Ascending aorta (tissue), 2 donors: ENCODE data around the gene ACTN1. TPM values are rescaled to one million over a fixed set of nuclear protein-coding genes. Genes with fewer than 3 reads are reported as not detected.
A peak's percentile ranks its signal among the peaks of the same experiment; 100 is the strongest.

ENCODE experiments used
- DNase-seq, 2 donors: peaks; one replicate each; pipeline ENCODE4 v3.0.0-alpha.2; 2019; ENCODE audit warnings: low spot score in 2 of 2
- H3K27ac ChIP-seq, 2 donors: fragments of 200-600 bp; sonication (generic); one replicate each; pipeline ENCODE4 v1.5.1; 2016 to 2017; ENCODE audit warnings: mild to moderate bottlenecking in 1 of 2
- H3K27me3 ChIP-seq: fragments of 200-600 bp; sonication (generic); one replicate; pipeline ENCODE4 v1.5.1; 2017
- H3K36me3 ChIP-seq, 2 donors: fragments of 200-600 bp; sonication (generic); one replicate each; pipeline ENCODE4 v1.5.1; 2016
- H3K4me1 ChIP-seq, 2 donors: fragments of 200-600 bp; sonication (generic); one replicate each; pipeline ENCODE4 v1.5.1; 2016 to 2017; ENCODE audit warnings: mild to moderate bottlenecking in 1 of 2
- H3K4me3 ChIP-seq, 2 donors: fragments of 200-600 bp; sonication (generic); one replicate each; pipeline ENCODE4 v1.5.1; 2016 to 2017; ENCODE audit warnings: mild to moderate bottlenecking in 1 of 2
- H3K9me3 ChIP-seq, 2 donors: fragments of 200-600 bp; sonication (generic); one replicate each; pipeline ENCODE4 v1.5.1; 2016
- intact Hi-C: fragments of 100-400 bp; cut with DNase I; formaldehyde crosslinking; loops from one replicate; pipeline ENCODE4 v1.15.1; 2023
- total RNA-seq: library from RNA; depleted of rRNA; stranded (reverse); fragments of >200 nt; gene quantifications from one replicate; pipeline ENCODE4 v1.1.0, GENCODE V29; 2016
- TF ChIP-seq, protein P1 (sequence below), 3 experiments: fragments of 200-600 bp in 2 of 3; fragments of 450-650 bp in 1 of 3; sonication (generic) in 2 of 3; IDR thresholded peaks; one replicate each; pipeline ENCODE4 v1.5.1; 2016 to 2019; ENCODE audit warnings: antibody characterized with exemption in 3 of 3, mild to moderate bottlenecking in 1 of 3, moderate library complexity in 1 of 3

ACTN1 gene
- total RNA-seq, 1 donor from 2014 or later, result 814 TPM

DNA sequence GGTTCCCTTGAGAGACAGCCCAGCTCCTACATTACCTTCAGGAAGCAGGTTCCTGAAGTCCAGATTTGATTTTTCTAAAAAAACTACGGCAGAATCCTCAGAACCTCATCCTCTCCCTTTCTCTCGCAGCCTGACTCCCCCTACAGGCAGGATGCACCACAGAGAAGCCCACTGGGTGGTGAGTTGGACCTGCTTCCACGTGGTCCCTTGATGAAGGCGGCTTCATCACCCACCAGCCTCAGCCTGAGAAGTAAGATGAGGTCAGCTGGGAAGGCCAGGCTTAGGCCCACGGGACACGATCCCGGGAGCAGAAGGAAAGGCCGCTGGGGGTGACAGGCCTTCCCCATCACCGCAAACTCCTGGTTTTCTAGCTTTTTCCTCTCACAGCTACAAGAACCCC, 83.0 kb downstream of the ACTN1 start:
- peak overlapping the region; percentile 81 to 87 for H3K27ac ChIP-seq

DNA sequence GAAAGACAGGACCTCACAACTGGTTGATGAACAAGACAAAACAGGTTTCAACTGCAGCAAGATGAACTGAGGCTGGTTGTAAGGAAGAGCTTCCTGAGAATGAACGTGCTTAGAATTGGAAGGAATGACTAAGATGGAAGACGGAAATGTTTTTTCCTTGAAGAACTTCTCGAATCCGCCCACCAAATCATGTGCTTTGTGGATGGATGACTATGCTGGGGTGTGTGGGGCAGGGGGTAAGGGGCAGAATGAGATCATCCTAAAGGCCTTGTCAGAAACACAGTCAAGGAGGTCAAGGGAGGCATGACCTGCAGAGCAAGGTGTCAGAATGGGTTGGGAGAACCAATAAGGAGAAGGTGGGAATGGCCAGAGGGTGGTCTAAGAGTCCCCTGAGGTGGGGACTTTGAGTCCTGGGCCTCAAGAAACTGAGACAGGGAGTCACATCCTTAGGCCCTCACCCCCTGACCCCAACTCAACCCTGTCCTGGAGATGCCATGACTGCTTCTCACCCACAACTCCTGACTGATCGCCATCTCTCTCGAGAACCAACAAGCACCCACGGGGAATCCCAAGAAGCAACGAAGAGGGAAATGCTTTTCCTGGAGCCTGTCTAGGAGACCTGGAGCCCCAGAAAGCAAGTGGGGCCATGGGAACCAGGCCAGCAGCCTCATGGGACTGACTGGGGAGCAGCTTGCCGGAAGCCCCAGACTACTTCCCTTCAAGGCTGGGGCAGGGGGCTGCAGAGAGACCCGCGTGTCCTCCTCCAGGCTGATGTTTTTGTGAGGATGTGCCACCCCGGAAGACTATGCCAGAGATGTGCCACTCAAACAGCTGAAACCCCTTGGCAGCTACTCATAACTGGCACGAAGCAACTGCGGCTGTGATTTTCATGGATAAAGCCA, 84.0 kb downstream of the ACTN1 start:
- Histone ChIP-seq H3K36me3 (peaks cover 88 to 90% of the 10 kb centered on the region in 2 donors), H3K27ac (peak overlapping the region; percentile 81 to 87), H3K27me3 (no peaks in the 10 kb centered on the region), H3K4me3 (no peak overlapping the region), H3K9me3 (no peaks in the 10 kb centered on the region), H3K4me1 (peaks cover 6 to 44% of the 10 kb centered on the region in 2 donors)
- no peak for DNase-seq
- intact Hi-C loops, result no loop called here
- TF ChIP-seq, protein P1, sequence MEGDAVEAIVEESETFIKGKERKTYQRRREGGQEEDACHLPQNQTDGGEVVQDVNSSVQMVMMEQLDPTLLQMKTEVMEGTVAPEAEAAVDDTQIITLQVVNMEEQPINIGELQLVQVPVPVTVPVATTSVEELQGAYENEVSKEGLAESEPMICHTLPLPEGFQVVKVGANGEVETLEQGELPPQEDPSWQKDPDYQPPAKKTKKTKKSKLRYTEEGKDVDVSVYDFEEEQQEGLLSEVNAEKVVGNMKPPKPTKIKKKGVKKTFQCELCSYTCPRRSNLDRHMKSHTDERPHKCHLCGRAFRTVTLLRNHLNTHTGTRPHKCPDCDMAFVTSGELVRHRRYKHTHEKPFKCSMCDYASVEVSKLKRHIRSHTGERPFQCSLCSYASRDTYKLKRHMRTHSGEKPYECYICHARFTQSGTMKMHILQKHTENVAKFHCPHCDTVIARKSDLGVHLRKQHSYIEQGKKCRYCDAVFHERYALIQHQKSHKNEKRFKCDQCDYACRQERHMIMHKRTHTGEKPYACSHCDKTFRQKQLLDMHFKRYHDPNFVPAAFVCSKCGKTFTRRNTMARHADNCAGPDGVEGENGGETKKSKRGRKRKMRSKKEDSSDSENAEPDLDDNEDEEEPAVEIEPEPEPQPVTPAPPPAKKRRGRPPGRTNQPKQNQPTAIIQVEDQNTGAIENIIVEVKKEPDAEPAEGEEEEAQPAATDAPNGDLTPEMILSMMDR (IDR thresholded peaks at IDR 0.05), result no peak

More for the DNA sequence above, 83.0 kb downstream of the ACTN1 start:
- TF ChIP-seq, protein P1 (IDR thresholded peaks at IDR 0.05), result peak in 2 of 3 experiments; percentile 26 to 34
- intact Hi-C loops, result no loop called here
- DNase-seq, result no peak
- Histone ChIP-seq H3K4me1 (peaks cover 6 to 55% of the 10 kb centered on the region in 2 donors), H3K4me3 (no peak overlapping the region), H3K36me3 (peaks cover 88 to 89% of the 10 kb centered on the region in 2 donors), H3K9me3 (no peaks in the 10 kb centered on the region), H3K27me3 (no peaks in the 10 kb centered on the region)

- H3K4me3 ChIP-seq, result no peak overlapping the region
- TF ChIP-seq, protein P1 (IDR thresholded peaks at IDR 0.05), result no peak
- H3K27me3 ChIP-seq, result no peaks in the 10 kb centered on the region
- H3K9me3 ChIP-seq, result no peaks in the 10 kb centered on the region
- DNase-seq, result no peak
- intact Hi-C loops, result no loop called here
- peak overlapping the region; percentile 81 to 87 for H3K27ac ChIP-seq
- H3K36me3 ChIP-seq, result peaks cover 88 to 92% of the 10 kb centered on the region in 2 donors
- H3K4me1 ChIP-seq, result peaks cover 6 to 35% of the 10 kb centered on the region in 2 donors
These were observed 85.0 kb downstream of the ACTN1 start for GRCh38 chr14:68894123-68894522.

DNA sequence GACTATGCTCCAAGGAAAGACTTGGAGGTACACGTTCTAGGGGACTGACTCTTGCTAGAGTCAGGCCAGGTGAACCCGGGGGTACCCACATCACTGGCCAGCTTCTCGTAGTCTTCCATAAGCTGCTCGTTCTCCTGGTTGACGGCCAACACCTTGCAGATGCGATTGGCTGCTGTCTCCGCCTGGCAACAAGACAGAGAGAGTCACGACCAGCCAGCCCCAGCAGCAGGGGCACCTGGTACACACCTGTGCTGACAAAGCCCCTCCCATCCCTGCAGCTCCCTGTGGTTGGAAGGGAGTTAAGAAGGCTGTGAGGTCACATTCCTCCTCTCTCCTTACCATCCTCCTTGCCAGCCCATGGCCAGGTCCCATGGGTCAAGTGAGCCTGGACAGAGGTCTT, 85.5 kb downstream of the ACTN1 start:
- TF ChIP-seq, protein P1 (IDR thresholded peaks at IDR 0.05), result no peak
- no peaks in the 10 kb centered on the region for H3K27me3 ChIP-seq
- no peak overlapping the region for H3K4me3 ChIP-seq
- H3K4me1 ChIP-seq, result peaks cover 6 to 33% of the 10 kb centered on the region in 2 donors
- intact Hi-C loops, result no loop called here
- no peak for DNase-seq
- peak overlapping the region; percentile 81 to 87 for H3K27ac ChIP-seq
- no peaks in the 10 kb centered on the region for H3K9me3 ChIP-seq
- H3K36me3 ChIP-seq, result peaks cover 89 to 92% of the 10 kb centered on the region in 2 donors

DNA sequence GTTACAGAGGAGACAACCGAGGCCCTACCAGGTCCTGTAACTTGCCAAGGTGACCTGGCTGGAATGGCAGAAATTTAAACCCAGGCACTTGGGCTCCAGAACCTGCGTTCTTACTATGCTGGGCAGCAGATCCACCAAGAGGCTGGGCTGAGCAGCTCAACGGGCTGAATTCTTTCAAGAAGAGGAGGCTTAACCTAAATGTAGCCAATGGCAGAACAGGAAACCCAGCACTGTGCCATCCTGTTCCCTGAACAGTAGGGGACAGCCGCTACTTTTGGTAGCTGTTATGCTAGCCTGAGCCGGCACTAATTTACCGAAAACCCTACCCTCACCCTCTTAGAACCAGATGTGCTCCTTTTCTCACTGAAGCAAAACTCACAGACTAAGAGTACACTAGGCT, 86.1 kb downstream of the ACTN1 start:
- Histone ChIP-seq H3K36me3 (peaks cover 89 to 92% of the 10 kb centered on the region in 2 donors), H3K4me3 (no peak overlapping the region), H3K27me3 (no peaks in the 10 kb centered on the region), H3K4me1 (peaks cover 6 to 34% of the 10 kb centered on the region in 2 donors), H3K9me3 (no peaks in the 10 kb centered on the region), H3K27ac (peak overlapping the region; percentile 81 to 87)
- DNase-seq, result no peak
- TF ChIP-seq, protein P1 (IDR thresholded peaks at IDR 0.05), result no peak
- intact Hi-C loops, result no loop called here
